Activated CD4-positive, alpha-beta T cell treated with anti-CD3 and anti-CD28 coated beads, Interleukin-2, amount 50 U/mL, for 48 hours (primary cell): ENCODE measurements around the gene C1D.
"Not testable (repeated sequence)": the region's sequence is repeated elsewhere in the genome, so short reads cannot be mapped to it uniquely, and the experiment has no call there.

Experiments
- DNase-seq, 2 experiments: peaks; one replicate each; pipeline ENCODE4 v3.0.0-alpha.2; 2020

C1D gene

DNA sequence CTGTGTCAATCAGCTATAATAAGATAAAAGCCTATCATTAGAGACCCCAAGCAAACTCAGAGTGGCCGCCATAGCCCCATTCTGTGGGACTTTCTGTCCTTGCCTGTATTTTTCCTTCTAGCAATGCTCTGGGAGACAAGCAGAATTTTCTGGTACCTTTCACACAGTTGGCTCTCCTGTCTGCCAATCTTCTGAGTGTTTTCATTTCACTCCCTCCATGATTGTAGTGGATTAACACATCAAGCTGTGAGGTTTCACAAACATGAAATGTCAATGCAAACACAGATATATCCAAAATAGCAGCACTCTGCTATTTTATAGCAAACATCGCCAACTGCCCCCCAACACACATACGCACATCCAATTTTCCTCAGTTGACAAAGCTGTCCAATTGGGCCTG is 64.9 kb downstream of the C1D start:
- no peak for DNase-seq

DNA sequence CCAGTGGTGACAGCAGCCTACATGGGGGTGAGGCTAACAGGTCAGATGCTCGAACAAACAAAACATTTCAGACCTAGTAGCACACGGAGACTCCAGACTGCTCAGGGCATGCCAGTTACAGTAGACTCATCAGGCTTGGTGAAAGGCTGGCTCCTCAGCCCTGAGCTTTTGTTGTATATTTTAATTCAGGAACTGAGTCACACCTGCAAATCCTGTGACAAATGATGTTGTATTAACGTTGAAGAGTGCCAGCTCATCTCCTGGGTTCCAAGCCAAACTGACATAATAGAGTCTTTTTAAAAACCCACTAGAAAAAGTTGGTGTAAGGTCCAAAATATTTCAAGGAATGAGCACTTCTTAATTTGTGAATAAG is 65.3 kb downstream of the C1D start:
- no peak for DNase-seq

DNA sequence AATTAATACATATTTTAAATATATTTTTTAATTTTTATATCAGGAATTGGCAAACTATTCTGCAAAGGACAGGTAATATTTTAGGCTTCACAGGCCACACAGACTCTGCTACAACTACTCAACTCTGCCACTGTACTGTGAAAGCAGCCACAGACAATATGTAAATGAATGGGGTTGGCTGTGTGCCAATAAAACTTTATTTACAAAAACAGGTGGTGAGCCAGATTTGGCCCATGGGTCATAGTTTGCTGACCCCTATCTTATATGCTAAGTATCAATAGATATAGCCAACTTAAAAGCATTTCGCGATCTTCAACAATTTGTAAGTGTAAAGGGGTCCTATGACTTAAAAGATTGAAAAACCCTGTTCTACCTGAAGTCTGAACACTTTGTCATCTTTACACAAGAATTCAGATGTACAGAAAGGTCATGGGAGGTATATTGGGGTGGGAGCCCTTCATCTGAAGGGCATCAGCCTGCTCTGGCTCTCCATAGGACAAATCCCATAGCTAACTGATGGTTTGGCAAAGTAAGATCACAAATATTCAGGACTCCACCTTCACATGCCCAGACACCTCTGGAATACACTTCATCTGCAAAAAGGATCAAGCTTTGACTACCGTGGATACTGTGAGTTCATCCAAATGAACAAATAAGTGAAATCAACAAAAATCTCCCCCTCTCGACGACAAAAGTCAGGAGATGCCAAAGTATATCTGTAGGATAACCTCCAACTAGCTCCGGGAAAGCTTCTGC is 65.9 kb downstream of the C1D start:
- no peak for DNase-seq

DNA sequence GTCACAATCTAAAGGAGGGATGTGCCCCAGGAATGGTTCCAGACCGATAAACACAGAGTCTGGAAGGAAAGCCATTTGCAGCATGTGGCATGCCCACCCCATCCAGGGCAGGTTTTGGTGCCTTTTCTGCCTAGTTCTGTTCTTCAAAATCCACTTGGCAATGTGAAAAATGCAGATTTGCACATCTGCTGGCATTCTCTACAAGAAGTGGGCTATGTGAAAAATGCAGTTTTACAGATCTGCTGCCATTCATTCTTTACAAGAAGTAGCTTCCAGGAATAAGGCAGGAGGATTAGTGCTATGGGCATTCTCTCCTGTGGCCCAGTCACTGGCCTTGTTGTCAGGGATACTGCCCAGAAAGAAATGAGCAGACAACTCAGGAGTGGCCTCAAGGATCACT is 68.1 kb downstream of the C1D start:
- no peak for DNase-seq

DNA sequence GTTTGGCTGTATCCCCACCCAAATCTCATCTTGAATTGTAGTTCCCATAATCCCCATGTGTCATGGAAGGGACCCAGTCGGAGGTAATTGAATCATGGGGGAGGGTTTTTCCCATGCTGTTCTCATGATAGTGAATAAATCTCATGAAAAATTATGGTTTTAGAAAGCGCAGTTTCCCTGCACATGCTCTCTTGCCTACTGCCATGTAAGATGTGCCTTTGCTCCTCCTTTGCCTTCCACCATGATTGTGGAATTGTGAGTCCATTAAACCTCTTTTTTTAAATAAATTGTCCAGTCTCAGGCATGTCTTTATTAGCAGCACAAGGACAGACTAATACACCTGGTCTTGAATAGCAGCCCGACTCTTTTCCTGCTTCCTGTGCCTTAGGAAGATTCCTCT is 68.7 kb downstream of the C1D start:
- DNase-seq: not testable (repeated sequence)

DNA sequence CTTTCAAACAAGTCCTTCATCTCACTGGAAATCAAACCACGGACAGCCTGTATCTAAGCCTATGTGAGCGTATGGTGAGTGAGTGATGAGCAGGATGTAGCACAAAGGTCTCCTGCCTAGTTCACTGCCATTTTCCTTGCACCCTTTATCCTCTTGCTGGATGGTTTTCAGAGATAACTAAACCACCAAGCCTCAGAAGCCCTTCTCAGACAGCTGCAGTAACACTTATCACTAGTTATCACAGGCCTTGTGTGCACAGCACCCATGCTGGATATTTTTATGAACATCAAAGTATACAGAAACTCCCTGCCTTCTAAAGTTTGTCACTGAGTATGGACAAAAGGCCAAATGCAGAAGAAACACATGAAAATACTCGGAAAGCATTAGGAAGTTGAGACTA is 69.5 kb downstream of the C1D start:
- DNase-seq: no peak

DNA sequence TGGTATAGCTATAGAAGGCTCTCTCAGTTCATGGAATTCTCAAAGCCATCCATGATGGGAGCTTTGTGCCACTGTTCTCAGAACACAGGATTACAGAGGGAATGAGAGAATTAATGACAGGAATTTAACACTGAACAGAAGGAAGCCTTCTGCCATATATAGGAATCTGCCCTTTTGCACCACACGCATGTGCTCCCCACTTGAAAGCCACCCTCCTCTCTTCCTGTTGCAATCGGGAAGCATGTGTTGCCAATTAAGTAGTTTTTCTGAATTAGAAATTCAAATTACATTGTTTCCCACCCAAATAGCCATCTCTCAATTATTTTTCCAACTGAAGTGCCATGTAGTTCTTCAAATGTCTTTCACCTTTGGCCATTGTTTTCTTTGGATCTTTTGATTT is 71.3 kb downstream of the C1D start:
- DNase-seq: no peak
